Large intestine (tissue), 3 donors: ENCODE data around the gene MRPS34. TPM values are rescaled to one million over a fixed set of nuclear protein-coding genes. Genes with fewer than 3 reads are reported as not detected.

Experiments
- DNase-seq, 2 donors: peaks; one replicate each; pipeline versions ENCODE4 v3.0.0 to v3.0.0-alpha.2; 2013
- H3K27ac ChIP-seq: one replicate; pipeline ENCODE4 v1.5.1; 2013; ENCODE audit warnings: low read length
- H3K27me3 ChIP-seq: 2 replicates; pipeline ENCODE4 v1.6.1; 2013; ENCODE audit warnings: low read length; ENCODE audit not compliant: control insufficient read depth, insufficient read depth
- H3K36me3 ChIP-seq: 2 replicates; pipeline ENCODE4 v1.6.1; 2013; ENCODE audit warnings: low read length; ENCODE audit not compliant: control insufficient read depth, insufficient read depth
- H3K4me1 ChIP-seq: one replicate; pipeline ENCODE4 v1.6.1; 2013; ENCODE audit warnings: low read length; ENCODE audit not compliant: control insufficient read depth, insufficient read depth
- H3K4me3 ChIP-seq: one replicate; pipeline ENCODE4 v1.5.1; 2013; ENCODE audit warnings: low read length
- H3K9me3 ChIP-seq: one replicate; pipeline ENCODE4 v1.6.1; 2013; ENCODE audit warnings: mild to moderate bottlenecking, low read depth, low read length, moderate library complexity; ENCODE audit not compliant: control insufficient read depth
- WGBS: methylation state at CpG from one replicate; pipeline ENCODE4 v1.1.5; 2013; ENCODE audit warnings: low lambda C conversion rate; ENCODE audit not compliant: insufficient coverage; 5-methylcytosine and 5-hydroxymethylcytosine counted together
- polyA plus RNA-seq: library from polyadenylated mRNA; unstranded; fragments of 120-200 nt; gene quantifications from one replicate; pipeline ENCODE4 v1.2.1, GENCODE V29; 2013

The MRPS34 gene
- polyA plus RNA-seq, 1 donor: 82.8 TPM

GRCh38 chr16:1789643-1790045 is 16.7 kb upstream of the MRPS34 start:
- H3K4me1 ChIP-seq: peaks cover 9% of the 10 kb centered on the region
- no peak overlapping the region for H3K27ac ChIP-seq
- no peak overlapping the region for H3K4me3 ChIP-seq
- no peaks in the 10 kb centered on the region for H3K27me3 ChIP-seq
- no peak for DNase-seq
- WGBS: no CpG with 5 or more reads among the region's 25 CpGs
- H3K36me3 ChIP-seq: peaks cover 54% of the 10 kb centered on the region
- peaks cover 26% of the 10 kb centered on the region for H3K9me3 ChIP-seq

DNA sequence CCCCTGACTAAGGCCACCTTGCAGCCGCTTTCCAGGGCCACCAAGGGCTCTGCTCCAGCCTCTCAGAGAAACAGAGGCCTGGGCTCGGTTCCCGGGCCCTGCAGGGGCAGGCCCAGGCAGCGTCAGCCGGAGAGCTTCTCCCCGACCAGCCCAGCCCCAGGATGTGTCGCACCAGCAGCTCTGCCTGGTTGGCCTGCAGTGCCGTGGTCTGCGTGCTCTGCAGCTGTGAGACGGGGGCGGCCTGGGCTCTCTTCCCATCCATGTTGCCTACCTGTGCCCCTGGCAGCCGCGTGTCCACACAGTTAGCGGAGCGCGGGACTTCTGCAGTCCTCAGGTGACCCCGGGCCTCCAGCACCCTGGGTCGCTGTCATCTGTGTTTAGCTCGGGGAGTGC is 15.8 kb upstream of the MRPS34 start:
- WGBS: no CpG with 5 or more reads among the region's 19 CpGs
- peaks cover 7% of the 10 kb centered on the region for H3K4me1 ChIP-seq
- H3K9me3 ChIP-seq: peaks cover 26% of the 10 kb centered on the region
- peaks cover 54% of the 10 kb centered on the region for H3K36me3 ChIP-seq
- H3K27me3 ChIP-seq: no peaks in the 10 kb centered on the region
- DNase-seq: no peak
- no peak overlapping the region for H3K27ac ChIP-seq
- no peak overlapping the region for H3K4me3 ChIP-seq

DNA sequence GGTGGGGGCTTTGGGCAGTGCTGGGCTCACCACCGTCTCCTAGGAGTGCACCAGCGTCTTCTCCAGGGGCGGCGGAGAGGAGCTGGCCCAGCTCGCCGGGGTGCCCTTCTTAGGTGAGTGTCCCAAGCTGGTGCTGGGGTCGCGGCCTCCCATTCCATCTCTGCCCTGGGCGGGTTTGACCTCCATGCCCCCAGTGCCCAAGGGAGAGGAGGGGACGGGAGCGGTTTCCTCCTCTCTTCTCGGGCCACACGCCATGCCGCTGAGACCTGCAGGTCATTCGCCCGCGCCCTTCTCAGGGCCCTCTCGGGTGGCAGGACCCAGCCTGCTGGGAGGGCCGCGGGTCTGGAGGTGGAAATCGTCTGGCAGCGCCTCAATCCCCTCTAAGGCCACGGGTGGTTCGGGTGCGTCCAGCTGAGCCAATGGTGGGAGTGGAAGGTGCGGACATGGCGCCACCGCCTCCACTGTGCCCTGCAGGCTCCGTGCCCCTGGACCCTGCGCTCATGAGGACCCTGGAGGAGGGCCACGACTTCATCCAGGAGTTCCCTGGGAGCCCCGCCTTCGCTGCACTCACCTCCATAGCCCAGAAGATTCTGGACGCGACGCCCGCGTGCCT is 15.3 kb upstream of the MRPS34 start:
- peaks cover 54% of the 10 kb centered on the region for H3K36me3 ChIP-seq
- no CpG with 5 or more reads among the region's 38 CpGs for WGBS
- H3K27ac ChIP-seq: no peak overlapping the region
- no peak for DNase-seq
- H3K4me3 ChIP-seq: no peak overlapping the region
- H3K27me3 ChIP-seq: no peaks in the 10 kb centered on the region
- H3K9me3 ChIP-seq: peaks cover 26% of the 10 kb centered on the region
- H3K4me1 ChIP-seq: peaks cover 4% of the 10 kb centered on the region

DNA sequence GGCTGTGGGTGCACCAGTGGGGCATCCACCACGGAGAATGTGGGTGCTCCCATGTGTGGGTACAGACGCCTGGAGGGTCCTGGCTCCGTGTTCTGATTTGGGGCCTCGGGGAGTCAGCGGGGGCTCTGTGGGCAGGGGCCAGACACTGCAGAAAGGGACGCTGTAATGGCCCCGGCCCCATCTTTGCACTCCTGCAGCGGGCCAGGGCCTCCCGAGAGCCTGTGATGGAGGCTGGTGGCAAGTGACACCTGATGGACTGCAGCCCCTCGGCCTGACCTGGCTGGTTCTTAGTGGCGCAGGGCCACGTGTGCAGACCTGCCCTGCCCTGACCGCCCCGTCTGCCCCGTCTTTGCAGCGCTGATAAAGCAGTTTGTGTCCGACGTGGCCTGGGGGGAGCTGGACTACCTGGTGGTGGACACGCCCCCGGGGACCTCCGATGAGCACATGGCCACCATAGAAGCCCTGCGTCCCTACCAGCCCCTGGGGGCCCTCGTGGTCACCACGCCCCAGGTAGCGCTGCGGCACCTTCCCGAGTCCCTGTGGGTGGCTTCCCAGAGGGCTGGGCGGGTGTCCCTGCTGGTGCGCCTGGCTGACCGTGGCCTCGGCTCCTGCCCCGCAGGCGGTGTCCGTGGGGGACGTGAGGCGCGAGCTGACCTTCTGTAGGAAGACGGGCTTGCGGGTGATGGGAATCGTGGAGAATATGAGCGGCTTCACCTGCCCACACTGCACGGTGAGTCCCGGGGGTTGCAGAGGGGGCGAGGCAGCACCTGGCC is 14.6 kb upstream of the MRPS34 start:
- H3K9me3 ChIP-seq: peaks cover 26% of the 10 kb centered on the region
- peaks cover 4% of the 10 kb centered on the region for H3K4me1 ChIP-seq
- no peak for DNase-seq
- peaks cover 54% of the 10 kb centered on the region for H3K36me3 ChIP-seq
- no peaks in the 10 kb centered on the region for H3K27me3 ChIP-seq
- WGBS: no CpG with 5 or more reads among the region's 44 CpGs
- H3K27ac ChIP-seq: no peak overlapping the region
- no peak overlapping the region for H3K4me3 ChIP-seq

DNA sequence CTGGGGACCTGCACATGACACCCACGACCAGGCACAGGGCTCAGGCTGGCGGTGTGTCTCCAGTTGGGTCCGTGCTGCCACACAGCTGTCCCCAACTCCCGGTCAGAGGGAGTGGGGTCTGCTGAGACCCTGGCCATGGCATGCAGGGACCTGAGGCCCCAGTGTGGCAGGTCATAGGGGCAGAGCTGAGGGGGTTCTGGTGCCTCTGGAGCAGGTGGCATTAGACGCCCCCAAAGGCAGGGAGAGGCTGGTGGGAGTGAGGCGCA is 14.1 kb upstream of the MRPS34 start:
- H3K4me1 ChIP-seq: peaks cover 4% of the 10 kb centered on the region
- DNase-seq: no peak
- peaks cover 54% of the 10 kb centered on the region for H3K36me3 ChIP-seq
- H3K27me3 ChIP-seq: no peaks in the 10 kb centered on the region
- no CpG with 5 or more reads among the region's 6 CpGs for WGBS
- H3K4me3 ChIP-seq: no peak overlapping the region
- no peak overlapping the region for H3K27ac ChIP-seq
- H3K9me3 ChIP-seq: peaks cover 21% of the 10 kb centered on the region

DNA sequence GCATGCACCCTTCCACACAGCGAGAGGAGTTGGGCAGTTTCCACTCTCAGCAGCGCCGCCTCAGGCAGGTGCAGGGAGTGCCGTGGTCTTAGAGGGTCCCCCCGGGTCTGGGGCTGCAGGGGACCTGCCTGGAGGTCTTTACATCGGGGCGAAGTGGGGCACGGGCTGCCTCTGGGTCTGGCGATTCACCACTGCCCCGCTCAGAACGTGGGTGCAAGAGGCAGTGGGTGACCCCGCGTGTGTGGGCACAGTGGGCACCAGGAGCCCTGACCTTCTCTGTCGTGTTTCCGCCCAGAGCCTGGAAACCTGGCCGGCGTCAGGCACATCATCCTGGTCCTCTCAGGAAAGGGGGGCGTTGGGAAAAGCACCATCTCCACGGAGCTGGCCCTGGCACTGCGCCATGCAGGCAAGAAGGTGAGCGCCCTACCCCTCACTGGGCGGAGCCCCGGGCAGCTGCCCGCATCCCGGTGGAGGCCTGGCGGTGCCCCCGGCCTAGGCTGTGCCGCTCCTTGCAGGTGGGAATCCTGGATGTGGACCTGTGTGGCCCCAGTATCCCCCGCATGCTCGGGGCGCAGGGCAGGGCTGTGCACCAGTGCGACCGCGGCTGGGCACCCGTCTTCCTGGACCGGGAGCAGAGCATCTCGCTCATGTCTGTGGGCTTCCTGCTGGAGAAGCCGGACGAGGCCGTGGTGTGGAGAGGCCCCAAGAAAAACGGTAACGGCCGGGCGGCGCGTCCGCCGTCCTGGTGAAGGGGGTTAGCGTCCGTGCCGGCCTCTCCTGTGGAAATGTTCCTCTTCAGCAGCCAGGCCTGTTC is 13.5 kb upstream of the MRPS34 start:
- Histone ChIP-seq H3K9me3 (peaks cover 16% of the 10 kb centered on the region), H3K27ac (no peak overlapping the region), H3K4me3 (no peak overlapping the region), H3K4me1 (peaks cover 6% of the 10 kb centered on the region), H3K27me3 (no peaks in the 10 kb centered on the region), H3K36me3 (peaks cover 52% of the 10 kb centered on the region)
- DNase-seq: no peak
- WGBS: no CpG with 5 or more reads among the region's 51 CpGs

DNA sequence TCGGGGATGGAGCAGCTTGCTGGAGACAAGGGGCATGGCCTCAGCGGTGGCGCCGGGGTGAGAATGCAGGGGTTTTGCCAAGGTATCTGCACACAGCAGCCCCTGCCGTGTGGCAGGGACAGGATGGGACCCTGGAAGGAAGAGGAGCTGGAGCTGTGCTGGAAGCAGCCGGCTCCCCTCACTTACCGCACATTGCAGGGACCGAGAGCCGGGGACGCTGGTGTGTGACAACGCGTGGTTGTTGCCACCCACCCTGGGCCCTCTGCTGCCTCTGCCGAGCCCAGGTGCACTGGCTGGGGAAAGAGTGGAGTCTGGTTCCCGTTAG is 12.9 kb upstream of the MRPS34 start:
- no peaks in the 10 kb centered on the region for H3K27me3 ChIP-seq
- H3K4me1 ChIP-seq: peaks cover 12% of the 10 kb centered on the region
- no CpG with 5 or more reads among the region's 14 CpGs for WGBS
- H3K27ac ChIP-seq: no peak overlapping the region
- H3K9me3 ChIP-seq: peaks cover 9% of the 10 kb centered on the region
- H3K4me3 ChIP-seq: no peak overlapping the region
- peaks cover 50% of the 10 kb centered on the region for H3K36me3 ChIP-seq
- no peak for DNase-seq

DNA sequence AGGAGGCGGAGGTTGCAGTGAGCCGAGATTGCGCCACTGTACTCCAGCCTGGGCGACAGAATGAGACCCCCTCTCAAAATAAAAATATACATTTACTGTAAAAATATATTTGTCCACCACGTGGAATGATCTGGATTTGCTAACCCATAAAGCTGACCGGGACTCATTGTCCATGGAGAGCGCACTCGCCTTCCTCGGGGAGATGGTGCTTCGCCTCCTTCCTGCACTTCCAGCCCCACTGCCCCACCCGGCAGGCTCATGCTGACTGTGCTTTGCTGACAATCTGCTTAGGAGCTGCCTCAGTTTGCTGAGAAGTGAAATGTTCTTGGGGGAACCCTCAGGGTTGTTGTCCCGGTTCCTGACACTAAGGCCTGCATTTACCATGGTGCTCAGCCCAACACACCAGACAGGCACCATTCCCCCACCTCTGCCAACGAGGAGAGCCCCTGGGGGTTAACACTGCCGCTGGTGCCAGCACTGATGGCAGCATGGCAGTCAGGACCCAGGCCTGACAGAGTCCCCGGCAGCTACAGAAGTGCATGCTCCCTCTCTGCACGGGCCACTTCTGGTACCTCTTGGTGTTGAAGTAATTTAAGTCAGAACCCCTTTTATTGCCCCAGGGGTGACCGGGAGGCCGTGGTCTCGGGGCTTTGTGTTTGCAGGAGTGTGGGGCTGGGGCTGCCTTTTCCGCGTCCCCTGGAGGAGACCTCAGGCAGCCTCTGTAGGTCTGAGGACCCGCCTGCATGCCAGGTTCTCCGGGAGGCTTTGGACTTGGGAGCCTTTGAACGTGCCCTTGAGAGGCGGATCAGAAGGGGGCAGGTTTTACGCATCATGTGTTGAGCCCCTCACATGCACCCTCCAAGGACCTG is 12.3 kb upstream of the MRPS34 start:
- no peak overlapping the region for H3K4me3 ChIP-seq

DNA sequence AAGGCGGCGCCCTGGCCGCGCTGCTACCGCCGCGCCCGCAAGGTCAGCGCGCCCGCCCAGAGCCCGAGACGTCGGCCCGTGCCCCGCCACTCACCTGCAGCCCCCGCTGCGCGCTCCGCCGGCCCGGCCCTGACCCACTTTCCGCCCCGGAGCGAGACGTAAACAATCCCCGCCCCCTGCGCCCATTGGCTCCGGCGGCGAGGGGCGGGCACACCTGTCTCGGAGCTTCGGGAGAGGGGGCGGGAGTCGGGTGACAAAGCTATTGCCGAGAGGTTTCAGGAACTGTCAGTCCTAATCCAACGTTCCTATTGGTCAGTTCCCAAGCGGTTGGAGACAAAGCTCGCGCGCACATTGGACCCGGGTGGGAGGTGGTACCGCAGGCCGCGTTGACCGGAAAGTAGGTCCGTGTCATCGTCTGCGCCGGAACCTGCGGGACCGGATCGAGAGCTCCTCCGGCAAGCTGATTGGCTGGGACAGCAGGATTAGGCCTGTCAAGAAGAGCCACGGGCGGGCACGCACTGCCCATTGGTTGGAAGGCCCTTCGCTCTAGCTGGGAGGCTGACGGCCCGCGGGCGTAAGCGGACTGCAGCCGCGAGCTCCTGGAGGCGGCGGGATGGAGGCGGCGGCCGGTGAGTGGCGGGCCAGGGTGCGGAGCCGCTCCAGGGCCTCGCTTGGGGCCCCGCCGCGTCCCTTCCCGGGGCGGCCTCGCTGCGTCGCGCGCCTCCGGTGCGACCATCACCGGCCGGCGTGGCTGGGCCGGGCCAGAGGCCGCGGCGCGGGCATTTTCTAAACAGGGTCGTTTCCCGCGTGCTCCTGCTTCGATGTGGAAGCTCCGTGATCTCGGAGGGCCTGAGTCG is 9.7 kb upstream of the MRPS34 start, which contains the start of the genes NUBP2 and SPSB3:
TSS of gene NUBP2 (plus strand) at position 553 of the 857 bp plus-strand sequence. CDS start at position 614, 61 bp downstream.
TSS of gene SPSB3 (minus strand) at position 164 of the 857 bp plus-strand sequence. CDS start 1,088 bp downstream, outside the sequence.
- WGBS: no CpG with 5 or more reads among the region's 102 CpGs
- DNase-seq: peak; percentile 100
- no peaks in the 10 kb centered on the region for H3K27me3 ChIP-seq
- peaks cover 32% of the 10 kb centered on the region for H3K4me1 ChIP-seq
- peaks cover 44% of the 10 kb centered on the region for H3K36me3 ChIP-seq
- peak within 1 kb of the TSS; percentile 65 for H3K27ac ChIP-seq
- peaks cover 3% of the 10 kb centered on the region for H3K9me3 ChIP-seq
- peak within 1 kb of the TSS; percentile 88 for H3K4me3 ChIP-seq

More for the DNA sequence above, 12.3 kb upstream of the MRPS34 start:
- Histone ChIP-seq H3K36me3 (peaks cover 51% of the 10 kb centered on the region), H3K27me3 (no peaks in the 10 kb centered on the region), H3K4me1 (peaks cover 16% of the 10 kb centered on the region), H3K9me3 (peaks cover 5% of the 10 kb centered on the region), H3K27ac (no peak overlapping the region)
- DNase-seq: no peak
- WGBS: no CpG with 5 or more reads among the region's 26 CpGs
